ENCODE data around the gene ITGB4. TPM values are rescaled to one million over a fixed set of nuclear protein-coding genes. Genes with fewer than 3 reads are reported as not detected.

Gene ITGB4
- total and polyA plus RNA-seq, 2 experiments from 2014 or later = 6.1 to 9.7 TPM

DNA sequence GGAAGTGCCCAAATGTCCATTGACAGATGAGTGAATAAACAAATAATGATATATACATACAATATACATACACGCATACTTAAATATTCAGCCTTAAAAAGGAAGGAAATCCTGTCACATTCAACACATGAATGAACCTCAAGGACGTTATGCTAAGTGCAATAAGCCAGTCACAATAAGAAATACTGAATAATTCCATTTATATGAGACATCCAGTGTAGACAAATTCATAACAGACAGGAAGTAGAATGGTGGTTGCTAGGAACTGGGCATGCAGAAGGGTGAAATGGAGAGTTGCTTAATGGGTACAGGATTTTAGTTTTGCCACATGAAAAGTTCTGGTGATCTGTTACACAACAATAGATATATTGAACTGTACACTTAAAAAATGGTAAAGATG is 8.8 kb upstream of the ITGB4 start:
- Mint-ChIP-seq H3K27ac (no peak overlapping the region), H3K36me3 (ENCODE audit: low read depth) (peaks cover 5% of the 10 kb centered on the region; the same call in 2 of the 3 replicates), H3K4me1 (no peaks in the 10 kb centered on the region), H3K4me3 (no peak overlapping the region), H3K9me3 (no peaks in the 10 kb centered on the region), H3K27me3 (ENCODE audit: insufficient read depth, low read depth, poor library complexity) (peaks cover 15% of the 10 kb centered on the region)
- ATAC-seq (no peak), DNase-seq (ENCODE audit: low spot score) (no peak)
- TF ChIP-seq NANOG (IDR thresholded peaks at IDR 0.05; ENCODE audit: borderline replicate concordance) (no peak), ZNF114 (CRISPR knock-in tag; IDR thresholded peaks at IDR 0.05) (no peak), POLR2AphosphoS5 (IDR thresholded peaks at IDR 0.05; ENCODE audit: low read depth) (no peak), EZH2phosphoT487 (IDR thresholded peaks at IDR 0.05; ENCODE audit: unreplicated experiment) (no peak), ZNF331 (CRISPR knock-in tag; IDR thresholded peaks at IDR 0.05; ENCODE audit: low read depth) (no peak), STAT1 (IDR thresholded peaks at IDR 0.05; ENCODE audit: unreplicated experiment) (no peak), CREB1 (CRISPR knock-in tag; IDR thresholded peaks at IDR 0.05; ENCODE audit: low read depth) (no peak), EZH2 (IDR thresholded peaks at IDR 0.05; ENCODE audit: low read depth, unreplicated experiment) (no peak), JUNB (IDR thresholded peaks at IDR 0.05; ENCODE audit: unreplicated experiment) (no peak)
- TF ChIP-seq, protein P1, sequence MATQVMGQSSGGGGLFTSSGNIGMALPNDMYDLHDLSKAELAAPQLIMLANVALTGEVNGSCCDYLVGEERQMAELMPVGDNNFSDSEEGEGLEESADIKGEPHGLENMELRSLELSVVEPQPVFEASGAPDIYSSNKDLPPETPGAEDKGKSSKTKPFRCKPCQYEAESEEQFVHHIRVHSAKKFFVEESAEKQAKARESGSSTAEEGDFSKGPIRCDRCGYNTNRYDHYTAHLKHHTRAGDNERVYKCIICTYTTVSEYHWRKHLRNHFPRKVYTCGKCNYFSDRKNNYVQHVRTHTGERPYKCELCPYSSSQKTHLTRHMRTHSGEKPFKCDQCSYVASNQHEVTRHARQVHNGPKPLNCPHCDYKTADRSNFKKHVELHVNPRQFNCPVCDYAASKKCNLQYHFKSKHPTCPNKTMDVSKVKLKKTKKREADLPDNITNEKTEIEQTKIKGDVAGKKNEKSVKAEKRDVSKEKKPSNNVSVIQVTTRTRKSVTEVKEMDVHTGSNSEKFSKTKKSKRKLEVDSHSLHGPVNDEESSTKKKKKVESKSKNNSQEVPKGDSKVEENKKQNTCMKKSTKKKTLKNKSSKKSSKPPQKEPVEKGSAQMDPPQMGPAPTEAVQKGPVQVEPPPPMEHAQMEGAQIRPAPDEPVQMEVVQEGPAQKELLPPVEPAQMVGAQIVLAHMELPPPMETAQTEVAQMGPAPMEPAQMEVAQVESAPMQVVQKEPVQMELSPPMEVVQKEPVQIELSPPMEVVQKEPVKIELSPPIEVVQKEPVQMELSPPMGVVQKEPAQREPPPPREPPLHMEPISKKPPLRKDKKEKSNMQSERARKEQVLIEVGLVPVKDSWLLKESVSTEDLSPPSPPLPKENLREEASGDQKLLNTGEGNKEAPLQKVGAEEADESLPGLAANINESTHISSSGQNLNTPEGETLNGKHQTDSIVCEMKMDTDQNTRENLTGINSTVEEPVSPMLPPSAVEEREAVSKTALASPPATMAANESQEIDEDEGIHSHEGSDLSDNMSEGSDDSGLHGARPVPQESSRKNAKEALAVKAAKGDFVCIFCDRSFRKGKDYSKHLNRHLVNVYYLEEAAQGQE (IDR thresholded peaks at IDR 0.05; ENCODE audit: unreplicated experiment) = no peak
- TF ChIP-seq, protein P2, sequence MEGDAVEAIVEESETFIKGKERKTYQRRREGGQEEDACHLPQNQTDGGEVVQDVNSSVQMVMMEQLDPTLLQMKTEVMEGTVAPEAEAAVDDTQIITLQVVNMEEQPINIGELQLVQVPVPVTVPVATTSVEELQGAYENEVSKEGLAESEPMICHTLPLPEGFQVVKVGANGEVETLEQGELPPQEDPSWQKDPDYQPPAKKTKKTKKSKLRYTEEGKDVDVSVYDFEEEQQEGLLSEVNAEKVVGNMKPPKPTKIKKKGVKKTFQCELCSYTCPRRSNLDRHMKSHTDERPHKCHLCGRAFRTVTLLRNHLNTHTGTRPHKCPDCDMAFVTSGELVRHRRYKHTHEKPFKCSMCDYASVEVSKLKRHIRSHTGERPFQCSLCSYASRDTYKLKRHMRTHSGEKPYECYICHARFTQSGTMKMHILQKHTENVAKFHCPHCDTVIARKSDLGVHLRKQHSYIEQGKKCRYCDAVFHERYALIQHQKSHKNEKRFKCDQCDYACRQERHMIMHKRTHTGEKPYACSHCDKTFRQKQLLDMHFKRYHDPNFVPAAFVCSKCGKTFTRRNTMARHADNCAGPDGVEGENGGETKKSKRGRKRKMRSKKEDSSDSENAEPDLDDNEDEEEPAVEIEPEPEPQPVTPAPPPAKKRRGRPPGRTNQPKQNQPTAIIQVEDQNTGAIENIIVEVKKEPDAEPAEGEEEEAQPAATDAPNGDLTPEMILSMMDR (conservative IDR thresholded peaks at IDR 0.05; ENCODE audit: low read depth in 2 of 2) = no peak
- TF ChIP-seq, protein P3, sequence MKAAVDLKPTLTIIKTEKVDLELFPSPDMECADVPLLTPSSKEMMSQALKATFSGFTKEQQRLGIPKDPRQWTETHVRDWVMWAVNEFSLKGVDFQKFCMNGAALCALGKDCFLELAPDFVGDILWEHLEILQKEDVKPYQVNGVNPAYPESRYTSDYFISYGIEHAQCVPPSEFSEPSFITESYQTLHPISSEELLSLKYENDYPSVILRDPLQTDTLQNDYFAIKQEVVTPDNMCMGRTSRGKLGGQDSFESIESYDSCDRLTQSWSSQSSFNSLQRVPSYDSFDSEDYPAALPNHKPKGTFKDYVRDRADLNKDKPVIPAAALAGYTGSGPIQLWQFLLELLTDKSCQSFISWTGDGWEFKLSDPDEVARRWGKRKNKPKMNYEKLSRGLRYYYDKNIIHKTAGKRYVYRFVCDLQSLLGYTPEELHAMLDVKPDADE (IDR thresholded peaks at IDR 0.05) = no peak
- TF ChIP-seq, protein P4, sequence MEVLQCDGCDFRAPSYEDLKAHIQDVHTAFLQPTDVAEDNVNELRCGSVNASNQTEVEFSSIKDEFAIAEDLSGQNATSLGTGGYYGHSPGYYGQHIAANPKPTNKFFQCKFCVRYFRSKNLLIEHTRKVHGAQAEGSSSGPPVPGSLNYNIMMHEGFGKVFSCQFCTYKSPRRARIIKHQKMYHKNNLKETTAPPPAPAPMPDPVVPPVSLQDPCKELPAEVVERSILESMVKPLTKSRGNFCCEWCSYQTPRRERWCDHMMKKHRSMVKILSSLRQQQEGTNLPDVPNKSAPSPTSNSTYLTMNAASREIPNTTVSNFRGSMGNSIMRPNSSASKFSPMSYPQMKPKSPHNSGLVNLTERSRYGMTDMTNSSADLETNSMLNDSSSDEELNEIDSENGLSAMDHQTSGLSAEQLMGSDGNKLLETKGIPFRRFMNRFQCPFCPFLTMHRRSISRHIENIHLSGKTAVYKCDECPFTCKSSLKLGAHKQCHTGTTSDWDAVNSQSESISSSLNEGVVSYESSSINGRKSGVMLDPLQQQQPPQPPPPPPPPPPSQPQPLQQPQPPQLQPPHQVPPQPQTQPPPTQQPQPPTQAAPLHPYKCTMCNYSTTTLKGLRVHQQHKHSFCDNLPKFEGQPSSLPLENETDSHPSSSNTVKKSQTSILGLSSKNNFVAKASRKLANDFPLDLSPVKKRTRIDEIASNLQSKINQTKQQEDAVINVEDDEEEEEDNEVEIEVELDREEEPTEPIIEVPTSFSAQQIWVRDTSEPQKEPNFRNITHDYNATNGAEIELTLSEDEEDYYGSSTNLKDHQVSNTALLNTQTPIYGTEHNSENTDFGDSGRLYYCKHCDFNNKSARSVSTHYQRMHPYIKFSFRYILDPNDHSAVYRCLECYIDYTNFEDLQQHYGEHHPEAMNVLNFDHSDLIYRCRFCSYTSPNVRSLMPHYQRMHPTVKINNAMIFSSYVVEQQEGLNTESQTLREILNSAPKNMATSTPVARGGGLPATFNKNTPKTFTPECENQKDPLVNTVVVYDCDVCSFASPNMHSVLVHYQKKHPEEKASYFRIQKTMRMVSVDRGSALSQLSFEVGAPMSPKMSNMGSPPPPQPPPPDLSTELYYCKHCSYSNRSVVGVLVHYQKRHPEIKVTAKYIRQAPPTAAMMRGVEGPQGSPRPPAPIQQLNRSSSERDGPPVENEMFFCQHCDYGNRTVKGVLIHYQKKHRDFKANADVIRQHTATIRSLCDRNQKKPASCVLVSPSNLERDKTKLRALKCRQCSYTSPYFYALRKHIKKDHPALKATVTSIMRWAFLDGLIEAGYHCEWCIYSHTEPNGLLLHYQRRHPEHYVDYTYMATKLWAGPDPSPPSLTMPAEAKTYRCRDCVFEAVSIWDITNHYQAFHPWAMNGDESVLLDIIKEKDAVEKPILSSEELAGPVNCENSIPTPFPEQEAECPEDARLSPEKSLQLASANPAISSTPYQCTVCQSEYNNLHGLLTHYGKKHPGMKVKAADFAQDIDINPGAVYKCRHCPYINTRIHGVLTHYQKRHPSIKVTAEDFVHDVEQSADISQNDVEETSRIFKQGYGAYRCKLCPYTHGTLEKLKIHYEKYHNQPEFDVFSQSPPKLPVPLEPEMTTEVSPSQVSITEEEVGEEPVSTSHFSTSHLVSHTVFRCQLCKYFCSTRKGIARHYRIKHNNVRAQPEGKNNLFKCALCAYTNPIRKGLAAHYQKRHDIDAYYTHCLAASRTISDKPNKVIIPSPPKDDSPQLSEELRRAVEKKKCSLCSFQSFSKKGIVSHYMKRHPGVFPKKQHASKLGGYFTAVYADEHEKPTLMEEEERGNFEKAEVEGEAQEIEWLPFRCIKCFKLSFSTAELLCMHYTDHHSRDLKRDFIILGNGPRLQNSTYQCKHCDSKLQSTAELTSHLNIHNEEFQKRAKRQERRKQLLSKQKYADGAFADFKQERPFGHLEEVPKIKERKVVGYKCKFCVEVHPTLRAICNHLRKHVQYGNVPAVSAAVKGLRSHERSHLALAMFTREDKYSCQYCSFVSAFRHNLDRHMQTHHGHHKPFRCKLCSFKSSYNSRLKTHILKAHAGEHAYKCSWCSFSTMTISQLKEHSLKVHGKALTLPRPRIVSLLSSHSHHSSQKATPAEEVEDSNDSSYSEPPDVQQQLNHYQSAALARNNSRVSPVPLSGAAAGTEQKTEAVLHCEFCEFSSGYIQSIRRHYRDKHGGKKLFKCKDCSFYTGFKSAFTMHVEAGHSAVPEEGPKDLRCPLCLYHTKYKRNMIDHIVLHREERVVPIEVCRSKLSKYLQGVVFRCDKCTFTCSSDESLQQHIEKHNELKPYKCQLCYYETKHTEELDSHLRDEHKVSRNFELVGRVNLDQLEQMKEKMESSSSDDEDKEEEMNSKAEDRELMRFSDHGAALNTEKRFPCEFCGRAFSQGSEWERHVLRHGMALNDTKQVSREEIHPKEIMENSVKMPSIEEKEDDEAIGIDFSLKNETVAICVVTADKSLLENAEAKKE (CRISPR knock-in tag; IDR thresholded peaks at IDR 0.05) = no peak
- Histone ChIP-seq H3K4me3 (no peak overlapping the region), H3F3A (replicated peaks; ENCODE audit: low read depth) (no peaks in the 10 kb centered on the region), H3K79me2 (replicated peaks; ENCODE audit: insufficient read depth) (no peaks in the 10 kb centered on the region), H3K4me2 (no peak overlapping the region), H2AFZ (no peak overlapping the region), H3K4me1 (ENCODE audit: insufficient read depth) (no peaks in the 10 kb centered on the region), H3K36me3 (ENCODE audit: insufficient read depth) (peaks cover 2% of the 10 kb centered on the region; the same call in 1 of the 2 replicates), H3K27me3 (ENCODE audit: insufficient read depth) (no peaks in the 10 kb centered on the region), H4K20me1 (replicated peaks; ENCODE audit: insufficient read depth) (no peaks in the 10 kb centered on the region), H3K9me2 (ENCODE audit: insufficient read depth) (no peaks in the 10 kb centered on the region), H3K27ac (ENCODE audit: low read depth) (no peak overlapping the region)

Data from GM23338 (cell line).